ENCODE data around the gene ASPA. TPM values are rescaled to one million over a fixed set of nuclear protein-coding genes. Genes with fewer than 3 reads are reported as not detected.

The ASPA gene
- total and polyA plus RNA-seq, 8 donors: 0.53 to 7.3 (median 3.1) TPM; not detected in 1

DNA sequence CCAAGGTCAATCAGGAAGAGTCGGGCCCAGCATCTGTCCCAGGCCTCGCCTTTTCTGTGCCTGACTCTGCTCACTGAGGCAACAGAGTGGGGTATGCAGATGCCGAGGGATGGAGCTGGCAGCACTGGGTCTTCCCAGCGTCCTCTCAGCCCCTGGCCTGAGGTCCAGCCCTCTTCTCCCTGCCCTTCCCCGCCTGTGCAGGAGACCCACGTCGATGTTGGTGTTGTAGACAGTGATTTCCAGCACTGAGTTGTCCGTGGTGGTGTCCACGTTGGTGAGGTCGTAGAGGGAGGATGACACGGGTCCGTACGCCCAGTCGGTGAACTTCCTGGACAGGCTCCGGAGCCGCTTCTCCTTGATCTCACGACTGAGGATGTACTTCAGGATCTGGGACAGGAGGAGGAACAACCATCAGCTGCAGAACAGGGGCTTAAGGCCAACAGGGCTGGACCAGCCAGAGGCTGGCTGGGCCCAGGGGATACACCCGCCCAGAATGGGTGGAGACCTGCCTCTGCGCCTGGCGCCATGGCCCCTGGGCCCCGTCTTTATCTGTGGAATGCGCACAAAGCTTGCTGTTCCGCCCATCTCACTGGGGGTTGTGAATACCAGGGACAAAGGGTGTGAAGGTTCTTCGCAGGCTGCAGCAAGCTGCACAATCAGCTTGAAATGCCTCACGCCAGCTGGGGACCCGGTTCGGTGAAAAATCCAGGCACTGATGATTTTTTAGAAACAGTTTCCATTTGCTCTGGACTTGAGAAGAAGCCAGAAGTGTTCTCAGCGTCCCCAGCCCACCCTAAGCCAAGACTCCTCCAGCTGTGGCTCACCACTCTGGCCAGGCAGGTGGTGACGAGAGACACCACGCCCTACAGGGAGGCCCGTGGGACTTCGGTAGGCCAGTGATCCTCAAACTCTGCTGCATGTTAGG lies 54.3 kb downstream of the ASPA start:
- Histone ChIP-seq H3K9me3 (no peaks in the 10 kb centered on the region), H3K27me3 (peaks cover 0 to 23% (median 7%) of the 10 kb centered on the region in 3 donors), H3K27ac (peak overlapping the region in 4 of 5 donors; percentile 38 to 76 (median 60)), H3K4me1 (peaks cover 0 to 34% (median 10%) of the 10 kb centered on the region in 4 donors), H3K36me3 (no peaks in the 10 kb centered on the region), H3K4me3 (no peak overlapping the region)
- DNase-seq: peak in 1 of 2 donors; percentile 94
- intact Hi-C loops (cut with DNase I; ENCODE audit: low total_unique reads): no loop called here
- 25 to 57% (median 30%) methylated on average over 24 to 32 of the region's 32 CpGs for WGBS, 5 donors
- peak in 1 of 3 donors; percentile 73 for TF ChIP-seq POLR2AphosphoS5 (IDR thresholded peaks at IDR 0.05)
- TF ChIP-seq EP300 (IDR thresholded peaks at IDR 0.05): no peak
- TF ChIP-seq POLR2A (IDR thresholded peaks at IDR 0.05): no peak

DNA sequence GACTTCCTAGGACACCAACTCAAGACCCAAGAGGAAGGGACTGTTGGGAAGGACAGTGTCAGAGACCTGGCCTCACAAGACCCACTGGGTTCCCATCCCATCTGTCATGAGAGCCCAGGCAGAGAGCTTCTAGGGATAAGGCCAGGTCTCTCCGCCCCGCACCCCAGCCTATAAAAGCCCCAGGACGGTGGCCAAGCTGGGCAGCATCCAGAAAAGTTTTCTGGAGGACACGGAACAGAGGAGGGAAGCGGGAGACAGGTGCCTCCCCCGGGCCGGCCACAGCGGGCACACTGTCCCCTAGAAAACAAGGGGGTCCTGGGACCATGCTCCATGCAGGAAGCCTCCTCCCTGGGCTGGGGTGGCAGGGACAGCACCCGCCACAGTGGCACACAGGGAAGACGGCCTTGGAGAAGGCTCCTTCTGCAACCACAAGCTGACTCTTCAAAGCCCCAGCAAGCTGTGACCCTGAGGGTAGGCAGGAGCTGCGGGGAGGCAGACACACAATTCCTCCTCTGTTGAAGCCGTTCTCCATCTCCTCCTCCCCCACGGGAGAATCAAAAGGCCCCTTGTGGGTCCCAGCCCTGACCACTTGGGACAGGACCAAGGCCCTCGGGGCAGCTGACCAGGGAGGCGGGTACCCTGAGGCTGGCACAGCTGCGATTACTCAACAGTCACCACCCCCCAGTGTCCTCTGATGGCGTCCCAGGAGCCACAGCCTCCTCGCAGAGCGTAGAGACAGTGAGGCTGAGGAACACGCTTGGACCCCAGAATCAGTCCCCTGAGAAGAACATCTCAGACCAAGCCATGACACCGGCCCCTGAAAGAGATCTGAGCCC lies 55.7 kb downstream of the ASPA start:
- Histone ChIP-seq H3K27me3 (peaks cover 0 to 34% (median 7%) of the 10 kb centered on the region in 3 donors), H3K9me3 (no peaks in the 10 kb centered on the region), H3K4me1 (peaks cover 6 to 43% (median 13%) of the 10 kb centered on the region in 4 donors), H3K27ac (peak overlapping the region in 2 of 5 donors; percentile 64 to 76), H3K4me3 (no peak overlapping the region), H3K36me3 (no peaks in the 10 kb centered on the region)
- 59 to 84% (median 72%) methylated on average over 16 to 21 of the region's 21 CpGs for WGBS, 5 donors
- peak in 1 of 2 donors; percentile 63 for DNase-seq
- intact Hi-C loops (cut with DNase I; ENCODE audit: low total_unique reads): no loop called here
- no peak for TF ChIP-seq POLR2AphosphoS5 (IDR thresholded peaks at IDR 0.05)
- TF ChIP-seq POLR2A (IDR thresholded peaks at IDR 0.05): no peak
- TF ChIP-seq, protein P1, sequence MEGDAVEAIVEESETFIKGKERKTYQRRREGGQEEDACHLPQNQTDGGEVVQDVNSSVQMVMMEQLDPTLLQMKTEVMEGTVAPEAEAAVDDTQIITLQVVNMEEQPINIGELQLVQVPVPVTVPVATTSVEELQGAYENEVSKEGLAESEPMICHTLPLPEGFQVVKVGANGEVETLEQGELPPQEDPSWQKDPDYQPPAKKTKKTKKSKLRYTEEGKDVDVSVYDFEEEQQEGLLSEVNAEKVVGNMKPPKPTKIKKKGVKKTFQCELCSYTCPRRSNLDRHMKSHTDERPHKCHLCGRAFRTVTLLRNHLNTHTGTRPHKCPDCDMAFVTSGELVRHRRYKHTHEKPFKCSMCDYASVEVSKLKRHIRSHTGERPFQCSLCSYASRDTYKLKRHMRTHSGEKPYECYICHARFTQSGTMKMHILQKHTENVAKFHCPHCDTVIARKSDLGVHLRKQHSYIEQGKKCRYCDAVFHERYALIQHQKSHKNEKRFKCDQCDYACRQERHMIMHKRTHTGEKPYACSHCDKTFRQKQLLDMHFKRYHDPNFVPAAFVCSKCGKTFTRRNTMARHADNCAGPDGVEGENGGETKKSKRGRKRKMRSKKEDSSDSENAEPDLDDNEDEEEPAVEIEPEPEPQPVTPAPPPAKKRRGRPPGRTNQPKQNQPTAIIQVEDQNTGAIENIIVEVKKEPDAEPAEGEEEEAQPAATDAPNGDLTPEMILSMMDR (IDR thresholded peaks at IDR 0.05): no peak

DNA sequence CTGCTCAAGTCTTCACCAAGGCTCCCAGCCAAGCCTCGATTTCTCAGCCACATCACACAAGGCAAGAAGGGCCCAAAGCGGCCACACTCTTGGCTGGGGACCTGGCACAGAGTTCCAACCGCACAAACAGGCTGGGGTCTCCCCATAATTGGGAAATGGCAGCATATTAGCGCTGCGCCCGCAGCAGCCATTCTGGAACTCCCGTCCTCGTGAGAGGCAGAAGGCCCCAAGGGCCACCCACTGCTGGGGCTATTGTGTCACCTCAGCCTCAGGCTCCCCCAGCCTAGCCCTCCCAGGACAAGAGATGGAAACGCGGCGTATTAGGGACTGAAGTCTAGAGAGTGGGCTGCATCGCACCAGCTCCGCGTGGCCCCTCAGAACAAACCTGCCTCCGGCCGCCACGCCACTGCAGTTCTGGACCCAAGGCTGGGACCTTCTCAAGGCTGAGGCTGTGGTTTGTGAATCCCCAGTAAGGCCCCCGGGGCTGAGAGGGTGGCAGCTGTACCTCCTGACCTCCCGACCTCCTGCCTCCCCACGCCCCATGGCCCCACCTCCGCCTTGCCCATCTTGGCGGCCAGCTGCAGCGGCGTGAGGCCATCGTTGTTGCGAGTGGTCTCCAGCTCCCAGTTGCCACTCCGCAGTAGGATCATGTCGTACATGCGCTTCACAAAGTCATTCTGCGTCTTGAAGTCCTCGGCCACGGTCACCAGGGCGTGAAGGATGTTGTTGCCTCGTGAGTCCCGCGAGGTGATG lies 56.5 kb downstream of the ASPA start:
- intact Hi-C loops (cut with DNase I; ENCODE audit: low total_unique reads): no loop called here
- Histone ChIP-seq H3K36me3 (no peaks in the 10 kb centered on the region), H3K27me3 (peaks cover 0 to 34% (median 7%) of the 10 kb centered on the region in 3 donors), H3K4me1 (peaks cover 6 to 43% (median 13%) of the 10 kb centered on the region in 4 donors), H3K4me3 (no peak overlapping the region), H3K9me3 (no peaks in the 10 kb centered on the region), H3K27ac (peak overlapping the region in 1 of 5 donors; percentile 42)
- WGBS, 5 donors: 90 to 94% (median 91%) methylated on average over 18 to 36 of the region's 36 CpGs
- TF ChIP-seq POLR2A (IDR thresholded peaks at IDR 0.05): no peak
- no peak for TF ChIP-seq POLR2AphosphoS5 (IDR thresholded peaks at IDR 0.05)
- no peak for TF ChIP-seq EP300 (IDR thresholded peaks at IDR 0.05)
- TF ChIP-seq, protein P1 (IDR thresholded peaks at IDR 0.05): no peak
- no peak for DNase-seq

DNA sequence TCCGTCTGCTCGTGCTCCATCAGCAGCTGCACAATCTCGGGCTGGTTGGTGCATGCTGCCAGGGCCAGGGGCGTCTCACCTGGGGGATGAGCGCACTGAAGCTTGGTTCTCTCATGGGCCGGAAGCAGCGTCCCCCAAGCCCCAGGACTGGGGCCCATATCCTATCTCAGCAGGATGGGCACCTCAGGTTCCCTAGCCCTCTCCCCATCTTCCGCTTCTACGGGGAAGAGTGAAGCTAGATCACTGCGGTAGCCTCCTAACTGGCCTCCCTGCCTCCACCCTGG lies 57.0 kb downstream of the ASPA start:
- intact Hi-C loops (cut with DNase I; ENCODE audit: low total_unique reads): no loop called here
- 94 to 97% (median 96%) methylated on average over 7 to 10 of the region's 10 CpGs for WGBS, 5 donors
- H3K4me3 ChIP-seq: no peak overlapping the region
- no peak overlapping the region for H3K27ac ChIP-seq
- H3K9me3 ChIP-seq: no peaks in the 10 kb centered on the region
- peaks cover 6 to 43% (median 13%) of the 10 kb centered on the region in 4 donors for H3K4me1 ChIP-seq
- no peak for TF ChIP-seq POLR2A (IDR thresholded peaks at IDR 0.05)
- TF ChIP-seq, protein P1 (IDR thresholded peaks at IDR 0.05): no peak
- no peak for TF ChIP-seq POLR2AphosphoS5 (IDR thresholded peaks at IDR 0.05)
- no peak for TF ChIP-seq EP300 (IDR thresholded peaks at IDR 0.05)
- peaks cover 0 to 34% (median 7%) of the 10 kb centered on the region in 3 donors for H3K27me3 ChIP-seq
- DNase-seq: no peak
- no peaks in the 10 kb centered on the region for H3K36me3 ChIP-seq
